Activated T-helper 1 cell treated with anti-CD3 and anti-CD28 coated beads, Interleukin-2, amount 50 U/mL, for 16 hours (primary cell): ENCODE data around the gene LRPAP1.
"Not testable (repeated sequence)": the region's sequence is repeated elsewhere in the genome, so short reads cannot be mapped to it uniquely, and the experiment has no call there.

Experiments
- DNase-seq, 2 donors: peaks; one replicate each; pipeline ENCODE4 v3.0.0-alpha.2; 2020; ENCODE audit warnings: low read depth in 1 of 2, low spot score in 1 of 2

Gene LRPAP1

GRCh38 chr4:3562127-3562526 is 29.9 kb upstream of the LRPAP1 start:
- not testable (repeated sequence) for DNase-seq

- DNase-seq: not testable (repeated sequence)
These were observed 28.2 kb upstream of the LRPAP1 start for GRCh38 chr4:3560465-3560864.

GRCh38 chr4:3559381-3560290 is 27.4 kb upstream of the LRPAP1 start:
- not testable (repeated sequence) for DNase-seq

GRCh38 chr4:3558514-3558836 is 26.3 kb upstream of the LRPAP1 start:
- not testable (repeated sequence) for DNase-seq

GRCh38 chr4:3557676-3558513 is 25.7 kb upstream of the LRPAP1 start:
- DNase-seq: not testable (repeated sequence)

GRCh38 chr4:3557088-3557492 is 24.9 kb upstream of the LRPAP1 start:
- not testable (repeated sequence) for DNase-seq

GRCh38 chr4:3556244-3556867 is 24.1 kb upstream of the LRPAP1 start:
- not testable (repeated sequence) for DNase-seq

GRCh38 chr4:3555459-3556070 is 23.3 kb upstream of the LRPAP1 start:
- DNase-seq: not testable (repeated sequence)

GRCh38 chr4:3551366-3551765 is 19.1 kb upstream of the LRPAP1 start:
- not testable (repeated sequence) for DNase-seq

GRCh38 chr4:3550792-3551325 is 18.6 kb upstream of the LRPAP1 start:
- DNase-seq: not testable (repeated sequence)

GRCh38 chr4:3550041-3550440 is 17.8 kb upstream of the LRPAP1 start:
- not testable (repeated sequence) for DNase-seq

- not testable (repeated sequence) for DNase-seq
These were observed 17.4 kb upstream of the LRPAP1 start for GRCh38 chr4:3549694-3550001.

GRCh38 chr4:3548991-3549693 is 16.9 kb upstream of the LRPAP1 start:
- DNase-seq: not testable (repeated sequence)

- not testable (repeated sequence) for DNase-seq
These were observed 14.5 kb upstream of the LRPAP1 start for GRCh38 chr4:3546721-3547120.

- not testable (repeated sequence) for DNase-seq
These were observed 13.1 kb upstream of the LRPAP1 start for GRCh38 chr4:3545351-3545750.

GRCh38 chr4:3544259-3545025 is 12.2 kb upstream of the LRPAP1 start:
- DNase-seq: not testable (repeated sequence)

- not testable (repeated sequence) for DNase-seq
These were observed 11.2 kb upstream of the LRPAP1 start for GRCh38 chr4:3543415-3543814.

GRCh38 chr4:3538906-3539305 is 6.7 kb upstream of the LRPAP1 start:
- DNase-seq: not testable (repeated sequence)

GRCh38 chr4:3535812-3536211 is 3.6 kb upstream of the LRPAP1 start:
- DNase-seq: not testable (repeated sequence)
